WTC11 (cell line): Measurements from ENCODE around the gene FAM193B. TPM values are rescaled to one million over a fixed set of nuclear protein-coding genes. Genes with fewer than 3 reads are reported as not detected.

Experiments used
- ATAC-seq: fragments of 200-7000 bp; cut with Tn5 transposase; 2 replicates; pipeline ENCODE4 v1.10.0; 2021; ENCODE audit warnings: mild to moderate bottlenecking, moderate library complexity
- CTCF ChIA-PET: fragments of 300-600 bp; sonication (Branson Sonifier 250); formaldehyde crosslinking; loops from one replicate; lab custom pipeline; 2021; ENCODE audit warnings: antibody characterized with exemption; lab: Charles Lee
- POLR2A ChIA-PET: fragments of 350-600 bp; sonication (Branson Sonifier 250); formaldehyde crosslinking; loops from one replicate; lab custom pipeline; 2021; ENCODE audit warnings: antibody characterized with exemption; lab: Charles Lee
- DNase-seq: peaks from one replicate; pipeline ENCODE4 v3.0.0; 2021; ENCODE audit warnings: low spot score
- H3K27ac Mint-ChIP-seq: 2 replicates; pipeline ENCODE4 v1.8.0; 2021; ENCODE audit warnings: mixed read lengths
- H3K27me3 Mint-ChIP-seq: 2 replicates; pipeline ENCODE4 v1.8.0; 2021; ENCODE audit warnings: low read depth, mild to moderate bottlenecking, moderate library complexity, mixed read lengths
- H3K36me3 Mint-ChIP-seq: 2 replicates; pipeline ENCODE4 v1.8.0; 2021; ENCODE audit warnings: mixed read lengths
- H3K4me1 Mint-ChIP-seq: 2 replicates; pipeline ENCODE4 v1.8.0; 2022; ENCODE audit warnings: mixed read lengths
- H3K4me3 Mint-ChIP-seq: 2 replicates; pipeline ENCODE4 v1.8.0; 2021; ENCODE audit warnings: mild to moderate bottlenecking, moderate library complexity, mixed read lengths
- H3K9me3 Mint-ChIP-seq: 2 replicates; pipeline ENCODE4 v1.8.0; 2021; ENCODE audit warnings: mixed read lengths
- AR ChIP-seq: fragments of 250-450 bp; sonication (Bioruptor Pico); IDR thresholded peaks from 2 replicates; pipeline ENCODE4 v1.9.0; 2021; ENCODE audit warnings: mild to moderate bottlenecking
- ATF6 ChIP-seq: sonication (generic); formaldehyde crosslinking; IDR thresholded peaks from 2 replicates; pipeline ENCODE4 v1.8.1; 2023; ENCODE audit warnings: mild to moderate bottlenecking, missing genetic modification reagents
- CDX4 ChIP-seq: fragments of 250-450 bp; sonication (Bioruptor Pico); IDR thresholded peaks from 2 replicates; pipeline ENCODE4 v1.9.0; 2021; ENCODE audit warnings: moderate library complexity, mild to moderate bottlenecking, inconsistent platforms, borderline replicate concordance
- ELF4 ChIP-seq: sonication (generic); formaldehyde crosslinking; IDR thresholded peaks from 2 replicates; pipeline ENCODE4 v1.8.1; 2022; ENCODE audit warnings: low read depth, mild to moderate bottlenecking, moderate library complexity, missing genetic modification reagents
- ETV6 ChIP-seq: sonication (generic); formaldehyde crosslinking; IDR thresholded peaks from 2 replicates; pipeline ENCODE4 v1.8.1; 2022; ENCODE audit warnings: mild to moderate bottlenecking, missing genetic modification reagents
- FOXJ3 ChIP-seq: sonication (generic); formaldehyde crosslinking; IDR thresholded peaks from 2 replicates; pipeline ENCODE4 v1.9.0; 2021; ENCODE audit warnings: missing genetic modification reagents, mild to moderate bottlenecking, borderline replicate concordance
- FOXP4 ChIP-seq: sonication (generic); formaldehyde crosslinking; IDR thresholded peaks from 2 replicates; pipeline ENCODE4 v1.8.0; 2022; ENCODE audit warnings: mild to moderate bottlenecking, missing genetic modification reagents
- HMGA2 ChIP-seq: fragments of 250-450 bp; sonication (Bioruptor Pico); IDR thresholded peaks from 2 replicates; pipeline ENCODE4 v1.4.0; 2021; ENCODE audit warnings: mild to moderate bottlenecking, moderate library complexity
- JUN ChIP-seq: sonication (generic); formaldehyde crosslinking; IDR thresholded peaks from 2 replicates; pipeline ENCODE4 v1.8.0; 2023; ENCODE audit warnings: mild to moderate bottlenecking, missing genetic modification reagents
- MLX ChIP-seq: sonication (generic); formaldehyde crosslinking; IDR thresholded peaks from 2 replicates; pipeline ENCODE4 v1.8.1; 2023; ENCODE audit warnings: mild to moderate bottlenecking, missing genetic modification reagents, moderate library complexity
- RELA ChIP-seq: sonication (generic); formaldehyde crosslinking; IDR thresholded peaks from 2 replicates; pipeline ENCODE4 v1.8.1; 2022; ENCODE audit warnings: missing genetic modification reagents, mild to moderate bottlenecking, borderline replicate concordance
- ZBTB21 ChIP-seq: sonication (generic); formaldehyde crosslinking; IDR thresholded peaks from 2 replicates; pipeline ENCODE4 v1.8.1; 2023; ENCODE audit warnings: mild to moderate bottlenecking, missing genetic modification reagents, borderline replicate concordance
- ZBTB43 ChIP-seq: sonication (generic); formaldehyde crosslinking; IDR thresholded peaks from 2 replicates; pipeline ENCODE4 v1.8.1; 2023; ENCODE audit warnings: mild to moderate bottlenecking, missing genetic modification reagents
- ZNF416 ChIP-seq: fragments of 250-450 bp; sonication (Bioruptor Pico); IDR thresholded peaks from 2 replicates; pipeline ENCODE4 v1.9.0; 2021; ENCODE audit warnings: mild to moderate bottlenecking, inconsistent platforms
- ZNF425 ChIP-seq: fragments of 250-450 bp; sonication (Bioruptor Pico); conservative IDR thresholded peaks from 2 replicates; pipeline ENCODE4 v1.9.0; 2021; ENCODE audit warnings: mild to moderate bottlenecking
- ZNF671 ChIP-seq: fragments of 250-450 bp; sonication (Bioruptor Pico); IDR thresholded peaks from 2 replicates; pipeline ENCODE4 v1.8.0; 2021; ENCODE audit warnings: mild to moderate bottlenecking
- total RNA-seq: library from RNA; stranded (reverse); gene quantifications from 3 replicates; pipeline ENCODE4 v1.2.3, GENCODE V29; 2021

The FAM193B gene
- total RNA-seq, 1 experiment from 2014 or later: 101 TPM

GRCh38 chr5:177552839-177553455 is 1.4 kb downstream of the FAM193B start:
- peaks cover 30% of the 10 kb centered on the region for H3K4me1 Mint-ChIP-seq
- peaks cover 3% of the 10 kb centered on the region for H3K9me3 Mint-ChIP-seq
- H3K27me3 Mint-ChIP-seq: peaks cover 6% of the 10 kb centered on the region
- DNase-seq (no peak), ATAC-seq (0 out of 2 replicates have a peak, but pooled peaks have one; percentile 7)
- H3K4me3 Mint-ChIP-seq: peak overlapping the region; percentile 83
- POLR2A ChIA-PET: interaction anchor here (1.2 to 1.4 kb wide), 2 partner anchors 54 to 56 kb away, joined by 3 to 4 read pairs; no protein-coding TSS in a partner anchor
- TF ChIP-seq ZBTB21: no peak
- H3K36me3 Mint-ChIP-seq: peaks cover 18% of the 10 kb centered on the region
- H3K27ac Mint-ChIP-seq: peak overlapping the region; percentile 50; the same call in 1 of the 2 replicates
- CTCF ChIA-PET: interaction anchor here (1.0 to 1.4 kb wide), 3 partner anchors 39 to 243 kb away, joined by 3 to 4 read pairs (median 3); partner anchors contain the start of gene TMED9

- H3K9me3 Mint-ChIP-seq: no peaks in the 10 kb centered on the region
- ATAC-seq (no peak), DNase-seq (no peak)
- H3K4me1 Mint-ChIP-seq: peaks cover 21% of the 10 kb centered on the region
- ChIA-PET CTCF (no interaction called here), POLR2A (no interaction called here)
- no peak for TF ChIP-seq ELF4
- H3K27me3 Mint-ChIP-seq: no peaks in the 10 kb centered on the region
- peaks cover 18% of the 10 kb centered on the region for H3K36me3 Mint-ChIP-seq
- no peak overlapping the region for H3K27ac Mint-ChIP-seq
- no peak overlapping the region for H3K4me3 Mint-ChIP-seq
Observed at GRCh38 chr5:177550122-177550521, 4.2 kb downstream of the FAM193B start.

GRCh38 chr5:177548495-177548894 is 5.9 kb downstream of the FAM193B start:
- Mint-ChIP-seq H3K9me3 (no peaks in the 10 kb centered on the region), H3K27me3 (no peaks in the 10 kb centered on the region), H3K36me3 (peaks cover 18% of the 10 kb centered on the region), H3K27ac (peak overlapping the region; percentile 60; the same call in 1 of the 2 replicates), H3K4me3 (no peak overlapping the region), H3K4me1 (peaks cover 15% of the 10 kb centered on the region)
- TF ChIP-seq ZBTB43 (CRISPR knock-in tag): no peak
- no peak for TF ChIP-seq ZNF416 (CRISPR knock-in tag)
- no peak for TF ChIP-seq JUN
- no peak for TF ChIP-seq FOXJ3 (CRISPR knock-in tag)
- TF ChIP-seq ZNF671 (CRISPR knock-in tag): no peak
- TF ChIP-seq ZNF425 (CRISPR knock-in tag): no peak
- no peak for TF ChIP-seq ZBTB21
- no peak for TF ChIP-seq ETV6 (CRISPR knock-in tag)
- TF ChIP-seq MLX (CRISPR knock-in tag): no peak
- CTCF ChIA-PET: interaction anchor here (2.5 kb wide), 1 partner anchor 59 kb away, joined by 8 read pairs; no protein-coding TSS in a partner anchor
- POLR2A ChIA-PET: no interaction called here
- ATAC-seq: no peak
- no peak for DNase-seq

- ATAC-seq (no peak), DNase-seq (no peak)
- H3K27ac Mint-ChIP-seq: 0 out of 2 replicates have a peak overlapping the region, but pooled peaks have one; percentile 60
- H3K27me3 Mint-ChIP-seq: no peaks in the 10 kb centered on the region
- CTCF ChIA-PET: interaction anchor here (2.5 kb wide), 1 partner anchor 60 kb away, joined by 8 read pairs; no protein-coding TSS in a partner anchor
- POLR2A ChIA-PET: no interaction called here
- H3K4me3 Mint-ChIP-seq: no peak overlapping the region
- no peaks in the 10 kb centered on the region for H3K9me3 Mint-ChIP-seq
- H3K36me3 Mint-ChIP-seq: peaks cover 16% of the 10 kb centered on the region
- H3K4me1 Mint-ChIP-seq: peaks cover 7% of the 10 kb centered on the region
- TF ChIP-seq ATF6 (CRISPR knock-in tag) (no peak), RELA (CRISPR knock-in tag) (no peak), HMGA2 (CRISPR knock-in tag) (no peak), AR (CRISPR knock-in tag) (no peak), FOXP4 (no peak), CDX4 (CRISPR knock-in tag) (no peak)
Observed at GRCh38 chr5:177547736-177548135, 6.6 kb downstream of the FAM193B start.
